HEK293T (cell line): Measurements from ENCODE around the gene TECTA.

ENCODE experiments used
- ARNT ChIP-seq: fragments of 450-650 bp; IDR thresholded peaks from 2 replicates; pipeline ENCODE4 v1.6.1; 2017; ENCODE audit warnings: mild to moderate bottlenecking
- ELF4 ChIP-seq: fragments of 450-650 bp; IDR thresholded peaks from 2 replicates; pipeline ENCODE4 v1.6.1; 2017; ENCODE audit warnings: antibody characterized with exemption
- FOXK2 ChIP-seq: fragments of 450-650 bp; IDR thresholded peaks from 2 replicates; pipeline ENCODE4 v1.6.1; 2016; ENCODE audit warnings: mild to moderate bottlenecking
- FOXM1 ChIP-seq: fragments of 450-650 bp; IDR thresholded peaks from 2 replicates; pipeline ENCODE4 v1.6.1; 2017; ENCODE audit warnings: mild to moderate bottlenecking, borderline replicate concordance
- LEF1 ChIP-seq: fragments of 450-650 bp; IDR thresholded peaks from 2 replicates; pipeline ENCODE4 v1.6.1; 2017; ENCODE audit warnings: mild to moderate bottlenecking, borderline replicate concordance
- NFRKB ChIP-seq: fragments of 450-650 bp; IDR thresholded peaks from 2 replicates; pipeline ENCODE4 v1.6.1; 2016; ENCODE audit warnings: mild to moderate bottlenecking, moderate library complexity
- SUZ12 ChIP-seq: fragments of 450-650 bp; IDR thresholded peaks from 2 replicates; pipeline ENCODE4 v1.6.1; 2016; ENCODE audit warnings: mild to moderate bottlenecking
- TARDBP ChIP-seq: fragments of 450-650 bp; IDR thresholded peaks from 2 replicates; pipeline ENCODE4 v1.6.1; 2016

DNA sequence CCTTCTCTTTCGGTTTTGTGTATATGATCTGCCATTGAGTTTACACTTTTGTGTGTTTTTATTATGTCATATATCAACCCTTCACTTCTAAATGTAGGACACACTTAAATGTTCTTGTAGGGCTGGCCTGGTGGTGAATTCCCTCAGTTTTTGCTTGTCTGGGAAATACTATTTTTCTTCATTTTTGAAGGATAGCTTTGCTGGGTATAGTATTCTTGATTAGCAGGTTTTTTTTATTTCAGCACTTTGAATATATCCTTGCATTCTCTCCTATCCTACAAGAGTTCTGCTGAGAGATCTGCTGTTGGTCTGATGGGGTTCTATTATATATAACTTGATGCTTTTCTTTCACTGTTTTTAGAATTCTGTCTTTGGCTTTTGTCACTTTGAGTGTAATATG lies 79.1 kb downstream of the TECTA start:
- TF ChIP-seq NFRKB, result no peak
- no peak for TF ChIP-seq FOXM1
- no peak for TF ChIP-seq ARNT
- no peak for TF ChIP-seq LEF1
- no peak for TF ChIP-seq SUZ12
- TF ChIP-seq ELF4, result no peak
- TF ChIP-seq TARDBP, result no peak
- no peak for TF ChIP-seq FOXK2
